Activated CD8-positive, alpha-beta memory T cell treated with anti-CD3 and anti-CD28 coated beads for 24 hours (primary cell): ENCODE measurements around the gene BTNL9.
"Not testable (repeated sequence)": the region's sequence is repeated elsewhere in the genome, so short reads cannot be mapped to it uniquely, and the experiment has no call there.

Source experiments
- DNase-seq: peaks from one replicate; pipeline ENCODE4 v3.0.0-alpha.2; 2020

BTNL9 gene

GRCh38 chr5:181062631-181063030 lies 22.6 kb downstream of the BTNL9 start:
- DNase-seq: no peak

DNA sequence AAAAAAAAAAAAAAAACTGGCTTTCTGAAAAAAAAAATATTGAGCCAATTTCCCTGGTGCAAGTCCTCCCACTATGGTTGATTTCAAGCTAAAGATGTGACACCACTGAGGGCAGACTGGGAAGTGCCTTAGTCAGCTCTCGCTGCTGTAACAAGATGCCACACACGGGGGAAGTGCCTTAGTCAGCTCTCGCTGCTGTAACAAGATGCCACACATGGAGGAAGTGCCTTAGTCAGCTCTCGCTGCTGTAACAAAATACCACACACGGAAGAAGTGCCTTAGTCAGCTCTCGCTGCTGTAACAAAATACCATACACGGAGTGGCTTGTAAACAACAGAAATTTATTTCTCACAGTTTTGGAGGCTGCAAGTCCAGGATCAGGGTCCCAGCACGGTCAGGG lies 23.4 kb downstream of the BTNL9 start:
- DNase-seq: no peak

GRCh38 chr5:181064987-181065386 lies 24.9 kb downstream of the BTNL9 start:
- no peak for DNase-seq

DNA sequence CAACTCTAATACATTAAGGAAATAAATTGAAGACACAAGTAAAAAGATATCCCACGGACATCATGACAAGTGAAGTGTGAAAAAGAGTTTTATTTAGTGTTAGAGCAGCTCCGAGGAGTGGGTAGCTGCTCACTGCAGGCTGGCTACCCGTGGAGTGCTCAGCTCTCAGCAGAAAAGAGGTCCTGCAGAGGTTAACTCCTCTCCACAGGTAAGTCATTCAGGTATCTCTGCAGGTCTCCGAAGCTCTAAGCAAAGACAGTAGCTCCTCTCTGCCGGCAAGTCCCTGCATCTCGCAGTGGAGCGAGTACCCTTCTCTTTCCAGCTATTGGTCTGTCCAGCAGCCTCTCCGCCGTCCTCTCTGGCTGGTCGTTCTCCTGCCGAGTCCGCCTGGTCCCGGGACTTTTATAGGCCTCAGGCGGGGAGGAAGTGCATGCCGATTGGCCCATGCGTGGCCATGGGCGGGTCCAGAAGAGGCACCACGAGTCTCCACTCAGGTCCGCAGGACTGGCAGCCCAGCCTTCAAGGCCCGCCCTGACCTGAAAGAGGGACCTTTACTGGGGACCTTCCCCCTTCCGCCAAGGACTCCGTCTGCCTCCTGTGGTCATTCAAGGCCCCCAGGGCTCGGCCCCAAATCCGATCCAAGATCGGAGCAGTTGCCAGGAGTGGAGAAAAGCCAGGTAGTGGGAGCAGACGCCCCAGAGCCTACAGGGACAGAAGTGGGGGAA lies 29.9 kb downstream of the BTNL9 start:
- DNase-seq: no peak

GRCh38 chr5:181070523-181070922 lies 30.5 kb downstream of the BTNL9 start:
- no peak for DNase-seq

DNA sequence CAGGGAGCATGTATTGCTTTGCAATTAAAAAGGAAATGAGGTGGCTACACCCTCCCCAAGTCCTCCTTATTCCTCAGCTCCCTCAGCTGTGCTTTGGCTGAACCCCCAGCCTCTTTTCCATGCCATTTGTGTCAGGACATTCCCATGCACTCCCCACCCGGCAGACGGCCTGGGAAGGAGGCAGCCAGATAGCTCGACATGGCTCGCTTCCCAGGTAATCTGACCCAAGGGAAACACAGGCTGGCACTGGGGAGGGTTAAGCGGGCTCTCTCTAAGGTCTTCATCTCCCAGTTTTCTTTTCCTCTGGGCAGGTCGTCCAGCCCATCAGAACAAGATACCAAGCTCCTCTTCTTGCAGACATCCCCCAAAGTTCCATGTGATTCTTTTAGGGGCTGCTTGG lies 31.2 kb downstream of the BTNL9 start:
- no peak for DNase-seq

DNA sequence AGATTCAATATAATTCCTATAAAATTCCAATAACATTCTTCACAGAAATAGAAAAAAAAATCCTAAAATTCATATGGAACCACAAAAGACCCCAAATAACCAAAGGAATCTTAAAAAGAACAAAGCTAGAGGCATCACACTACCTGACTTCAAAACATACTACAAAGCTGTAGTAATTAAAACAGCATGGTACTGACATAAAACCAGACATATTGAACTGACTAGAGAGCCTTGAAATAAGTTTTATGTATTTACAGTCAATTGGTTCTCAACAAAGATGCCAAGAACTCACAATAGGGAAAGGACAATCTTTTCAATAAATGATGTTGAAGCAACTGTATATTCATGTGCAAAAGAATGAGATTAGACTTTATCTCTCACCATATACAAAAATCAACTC lies 36.9 kb downstream of the BTNL9 start:
- no peak for DNase-seq

DNA sequence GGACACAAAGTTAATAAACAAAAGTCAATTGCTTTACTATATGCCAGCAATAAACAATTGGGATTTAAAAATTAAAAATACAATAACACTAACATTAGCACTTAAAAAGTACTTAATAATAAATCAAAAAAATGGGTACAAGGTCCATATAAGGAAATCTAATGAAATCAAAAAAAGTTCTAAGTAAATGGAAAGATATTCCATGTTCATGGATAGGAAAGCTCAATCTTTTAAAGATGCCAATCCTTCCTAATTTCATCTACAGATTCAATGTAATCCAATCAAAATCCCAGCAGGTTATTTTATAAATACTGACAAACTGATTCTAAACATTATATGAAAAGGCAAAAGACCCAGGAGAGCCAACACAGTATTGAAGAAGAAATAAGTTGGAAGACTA lies 41.9 kb downstream of the BTNL9 start:
- no peak for DNase-seq

DNA sequence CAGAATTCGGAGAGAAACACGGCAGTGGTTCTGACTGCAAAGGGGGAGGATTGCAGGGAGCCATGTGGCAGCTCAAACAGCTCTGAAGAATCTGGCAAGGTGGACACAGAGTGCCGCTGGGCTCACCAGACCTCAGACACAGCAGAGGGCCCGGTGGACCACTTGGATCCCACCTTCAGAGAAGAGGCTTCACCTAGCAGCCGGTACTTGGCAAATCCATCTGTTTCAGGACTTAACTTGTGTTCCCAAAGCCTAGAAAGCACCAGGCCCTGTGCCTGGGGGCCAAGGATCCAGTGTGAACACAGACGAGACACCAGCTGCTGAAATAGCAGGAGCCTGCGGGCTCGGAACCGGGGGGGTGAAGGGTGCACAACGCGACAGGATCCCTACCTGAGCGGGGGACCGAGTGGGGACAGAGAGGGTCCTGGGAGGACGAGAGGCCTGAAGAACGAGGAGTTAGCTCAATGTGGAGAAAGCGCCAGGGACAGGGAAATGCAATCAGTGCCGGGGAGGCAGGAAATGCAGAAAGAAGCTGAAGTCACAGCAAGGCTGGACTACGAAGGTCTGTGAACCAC lies 44.6 kb downstream of the BTNL9 start:
- DNase-seq: no peak

DNA sequence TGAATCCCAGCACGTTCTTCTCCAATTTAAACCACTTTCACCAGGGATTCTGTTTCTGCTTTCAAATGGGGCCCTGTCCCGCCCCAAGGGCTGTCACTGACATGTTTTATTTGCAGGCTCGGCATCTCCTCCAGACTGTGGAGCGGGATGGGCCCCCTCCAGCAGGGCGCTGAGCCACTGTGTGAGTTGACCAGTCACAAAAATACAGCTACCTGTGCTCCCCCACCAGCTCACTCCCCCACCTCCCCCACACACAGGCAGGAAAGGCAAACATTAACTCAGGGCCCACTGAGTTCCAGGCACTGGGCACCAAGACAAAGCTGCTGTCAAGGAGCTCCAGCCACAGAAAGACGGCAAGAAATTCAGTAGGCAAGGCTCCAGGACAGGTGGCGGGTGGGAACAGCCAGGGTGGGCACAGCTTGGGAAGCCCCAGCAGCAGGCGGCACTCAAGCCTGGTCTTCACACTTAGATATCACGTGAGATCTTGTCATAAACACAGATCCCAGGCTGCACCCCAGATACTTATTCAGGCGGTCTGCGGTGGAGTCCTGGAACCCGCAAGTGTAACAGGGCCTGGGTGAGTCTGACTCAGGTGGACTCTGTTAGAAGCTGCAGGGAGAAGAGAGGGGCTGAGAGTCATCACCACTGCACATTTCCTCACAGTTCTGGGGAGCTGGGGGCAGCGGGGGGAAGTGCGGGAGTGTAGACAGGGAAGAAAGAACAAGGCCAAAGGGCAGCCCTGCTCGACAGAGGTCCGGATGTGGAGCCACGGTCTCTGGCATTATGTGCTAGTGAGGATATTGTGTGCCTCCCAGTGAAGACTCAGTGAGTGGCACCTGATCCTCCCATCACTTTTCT lies 46.2 kb downstream of the BTNL9 start:
- DNase-seq: no peak

GRCh38 chr5:181086884-181087205 lies 46.8 kb downstream of the BTNL9 start:
- no peak for DNase-seq

DNA sequence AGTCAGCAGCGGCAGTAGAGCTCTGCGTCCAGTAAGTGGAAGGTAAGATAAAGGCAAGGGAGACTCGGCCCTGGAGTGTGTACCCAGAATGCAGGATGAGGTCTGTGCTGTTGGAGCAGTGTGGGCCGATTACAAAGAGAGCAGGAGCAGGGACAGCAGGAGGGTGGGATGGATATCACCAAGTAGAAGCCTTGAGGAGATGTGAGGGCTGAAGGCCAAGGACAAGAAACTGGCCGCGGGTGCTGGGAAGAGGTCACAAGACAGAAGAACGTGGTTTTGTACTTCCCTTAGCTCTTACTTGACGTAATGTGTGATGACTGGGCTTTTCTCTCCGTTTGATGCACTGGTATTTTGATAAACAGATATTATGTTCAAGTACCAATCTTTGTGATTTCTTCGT lies 47.2 kb downstream of the BTNL9 start:
- no peak for DNase-seq

DNA sequence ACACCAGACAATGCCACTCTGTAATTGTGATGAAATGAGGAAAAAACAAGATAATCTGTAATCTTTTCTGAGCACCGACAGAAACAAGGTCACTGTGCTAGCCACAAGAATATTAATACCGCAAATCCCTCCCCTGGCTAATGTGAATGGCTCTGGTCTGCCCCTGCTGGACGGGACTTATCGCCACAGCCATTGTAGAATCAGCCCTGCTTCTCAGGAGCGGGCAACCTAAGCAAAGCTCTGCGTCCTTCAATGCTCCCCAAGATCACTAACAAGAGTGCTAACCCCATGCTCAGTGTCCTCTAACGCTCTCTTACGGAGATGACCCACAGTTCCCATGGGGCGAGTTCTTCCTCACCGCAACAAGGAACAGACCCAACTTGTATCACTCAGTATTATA lies 48.2 kb downstream of the BTNL9 start:
- DNase-seq: no peak

GRCh38 chr5:181092428-181092827 lies 52.4 kb downstream of the BTNL9 start:
- DNase-seq: no peak

DNA sequence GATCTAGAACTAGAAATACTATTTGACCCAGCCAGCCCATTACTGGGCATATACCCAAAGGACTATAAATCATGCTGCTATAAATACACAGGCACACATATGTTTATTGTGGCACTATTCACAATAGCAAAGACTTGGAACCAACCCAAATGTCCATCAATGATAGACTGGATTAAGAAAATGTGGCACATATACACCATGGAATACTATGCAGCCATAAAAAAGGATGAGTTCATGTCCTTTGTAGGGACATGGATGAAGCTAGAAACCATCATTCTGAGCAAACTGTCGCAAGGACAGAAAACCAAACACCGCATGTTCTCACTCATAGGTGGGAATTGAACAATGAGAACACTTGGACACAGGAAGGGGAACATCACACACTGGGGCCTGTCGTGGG lies 55.1 kb downstream of the BTNL9 start:
- not testable (repeated sequence) for DNase-seq

DNA sequence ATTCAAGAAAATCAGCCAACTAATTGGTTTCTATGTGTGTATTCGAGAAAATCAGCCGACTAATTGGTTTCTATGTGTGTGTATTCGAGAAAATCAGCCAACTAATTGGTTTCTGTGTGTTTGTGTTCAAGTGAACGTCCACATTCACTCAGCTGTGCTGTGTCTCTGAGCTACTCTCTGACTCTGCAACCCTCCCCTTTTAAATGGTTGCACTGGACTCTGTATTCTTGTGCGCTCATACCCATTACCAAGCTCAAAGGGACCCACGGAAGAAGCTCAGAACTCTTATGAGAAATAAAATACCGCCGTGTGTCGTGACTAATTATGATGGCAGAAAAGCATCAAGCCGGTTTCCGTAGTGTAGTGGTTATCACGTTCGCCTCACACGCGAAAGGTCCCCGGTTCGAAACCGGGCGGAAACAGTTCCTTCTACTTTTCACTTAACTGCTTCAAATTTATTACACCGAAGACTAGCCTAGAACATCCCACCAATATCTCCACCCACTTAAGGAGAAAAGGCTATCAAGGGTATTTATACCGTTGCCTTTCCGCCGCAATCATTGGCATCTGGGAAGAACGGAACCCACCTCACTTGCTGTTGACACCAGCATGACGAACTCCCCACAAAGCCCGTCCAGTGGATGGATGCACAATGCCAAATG lies 56.8 kb downstream of the BTNL9 start:
- not testable (repeated sequence) for DNase-seq

DNA sequence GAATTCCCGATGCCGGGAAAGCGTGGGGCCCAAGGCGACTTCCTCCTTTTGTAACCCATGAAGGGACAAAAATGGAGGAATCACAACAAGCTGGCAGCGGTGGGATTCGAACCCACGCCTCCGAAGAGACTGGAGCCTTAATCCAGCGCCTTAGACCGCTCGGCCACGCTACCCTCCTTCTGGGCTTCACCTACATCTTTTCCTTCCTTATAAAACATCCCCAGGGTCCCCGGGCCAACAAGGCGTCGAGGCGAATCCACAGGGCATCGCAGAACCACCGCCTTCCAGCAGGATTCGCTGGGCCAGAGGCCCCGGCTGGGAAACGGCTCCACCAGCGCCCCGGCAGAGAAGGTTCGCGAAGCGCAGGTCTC lies 57.3 kb downstream of the BTNL9 start:
- DNase-seq: not testable (repeated sequence)

- DNase-seq: not testable (repeated sequence)
Measured at GRCh38 chr5:181097759-181098491, 57.9 kb downstream of the BTNL9 start.

- no peak for DNase-seq
Measured at GRCh38 chr5:181098762-181099601, 58.9 kb downstream of the BTNL9 start.

- DNase-seq: no peak
Measured at GRCh38 chr5:181099602-181100086, 59.6 kb downstream of the BTNL9 start.

GRCh38 chr5:181100121-181100875 lies 60.2 kb downstream of the BTNL9 start:
- no peak for DNase-seq
